ENCODE data around the gene ITPRID2.

DNA sequence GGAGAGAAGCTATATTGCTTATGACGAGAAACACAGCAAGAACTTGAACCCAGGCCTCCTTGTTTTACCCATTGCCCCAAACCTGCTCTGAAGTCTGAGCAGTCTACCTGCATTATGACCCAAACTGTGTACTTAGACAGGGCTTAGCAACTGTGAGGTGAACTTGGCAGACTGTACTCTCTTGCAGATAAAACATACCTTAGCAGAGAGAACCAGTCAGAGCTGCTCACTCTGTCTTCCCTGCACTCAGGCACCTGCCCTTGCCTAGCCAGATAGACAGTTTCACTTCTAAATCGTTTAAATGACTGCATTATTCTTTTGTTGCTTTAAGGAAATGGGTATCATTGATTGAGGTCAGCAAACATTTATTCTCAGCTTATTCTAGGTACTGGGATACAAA is 20.3 kb downstream of the ITPRID2 start:
- TF ChIP-seq, protein P1, sequence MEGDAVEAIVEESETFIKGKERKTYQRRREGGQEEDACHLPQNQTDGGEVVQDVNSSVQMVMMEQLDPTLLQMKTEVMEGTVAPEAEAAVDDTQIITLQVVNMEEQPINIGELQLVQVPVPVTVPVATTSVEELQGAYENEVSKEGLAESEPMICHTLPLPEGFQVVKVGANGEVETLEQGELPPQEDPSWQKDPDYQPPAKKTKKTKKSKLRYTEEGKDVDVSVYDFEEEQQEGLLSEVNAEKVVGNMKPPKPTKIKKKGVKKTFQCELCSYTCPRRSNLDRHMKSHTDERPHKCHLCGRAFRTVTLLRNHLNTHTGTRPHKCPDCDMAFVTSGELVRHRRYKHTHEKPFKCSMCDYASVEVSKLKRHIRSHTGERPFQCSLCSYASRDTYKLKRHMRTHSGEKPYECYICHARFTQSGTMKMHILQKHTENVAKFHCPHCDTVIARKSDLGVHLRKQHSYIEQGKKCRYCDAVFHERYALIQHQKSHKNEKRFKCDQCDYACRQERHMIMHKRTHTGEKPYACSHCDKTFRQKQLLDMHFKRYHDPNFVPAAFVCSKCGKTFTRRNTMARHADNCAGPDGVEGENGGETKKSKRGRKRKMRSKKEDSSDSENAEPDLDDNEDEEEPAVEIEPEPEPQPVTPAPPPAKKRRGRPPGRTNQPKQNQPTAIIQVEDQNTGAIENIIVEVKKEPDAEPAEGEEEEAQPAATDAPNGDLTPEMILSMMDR (conservative IDR thresholded peaks at IDR 0.05; ENCODE audit: low read depth, low read length): no peak
- no peak for TF ChIP-seq POLR2A (IDR thresholded peaks at IDR 0.05; ENCODE audit: low read depth, low read length)
- no peak for TF ChIP-seq MAFK (IDR thresholded peaks at IDR 0.05; ENCODE audit: low read depth, low read length)
- TF ChIP-seq RFX5 (IDR thresholded peaks at IDR 0.05; ENCODE audit: low read depth, low read length): no peak
- TF ChIP-seq MXI1 (IDR thresholded peaks at IDR 0.05; ENCODE audit: borderline replicate concordance, low read depth, low read length): no peak
- TF ChIP-seq, protein P2, sequence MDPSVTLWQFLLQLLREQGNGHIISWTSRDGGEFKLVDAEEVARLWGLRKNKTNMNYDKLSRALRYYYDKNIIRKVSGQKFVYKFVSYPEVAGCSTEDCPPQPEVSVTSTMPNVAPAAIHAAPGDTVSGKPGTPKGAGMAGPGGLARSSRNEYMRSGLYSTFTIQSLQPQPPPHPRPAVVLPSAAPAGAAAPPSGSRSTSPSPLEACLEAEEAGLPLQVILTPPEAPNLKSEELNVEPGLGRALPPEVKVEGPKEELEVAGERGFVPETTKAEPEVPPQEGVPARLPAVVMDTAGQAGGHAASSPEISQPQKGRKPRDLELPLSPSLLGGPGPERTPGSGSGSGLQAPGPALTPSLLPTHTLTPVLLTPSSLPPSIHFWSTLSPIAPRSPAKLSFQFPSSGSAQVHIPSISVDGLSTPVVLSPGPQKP (IDR thresholded peaks at IDR 0.05; ENCODE audit: borderline replicate concordance, low read depth, low read length): no peak
- TF ChIP-seq CHD1 (IDR thresholded peaks at IDR 0.05; ENCODE audit: low read depth, low read length): no peak
- TF ChIP-seq RAD21 (IDR thresholded peaks at IDR 0.05; ENCODE audit: low read length): no peak
- TF ChIP-seq NFE2L2 (IDR thresholded peaks at IDR 0.05; ENCODE audit: low read depth, low read length): no peak
- TF ChIP-seq SMC3 (IDR thresholded peaks at IDR 0.05; ENCODE audit: low read depth, low read length): no peak
- TF ChIP-seq, protein P3, sequence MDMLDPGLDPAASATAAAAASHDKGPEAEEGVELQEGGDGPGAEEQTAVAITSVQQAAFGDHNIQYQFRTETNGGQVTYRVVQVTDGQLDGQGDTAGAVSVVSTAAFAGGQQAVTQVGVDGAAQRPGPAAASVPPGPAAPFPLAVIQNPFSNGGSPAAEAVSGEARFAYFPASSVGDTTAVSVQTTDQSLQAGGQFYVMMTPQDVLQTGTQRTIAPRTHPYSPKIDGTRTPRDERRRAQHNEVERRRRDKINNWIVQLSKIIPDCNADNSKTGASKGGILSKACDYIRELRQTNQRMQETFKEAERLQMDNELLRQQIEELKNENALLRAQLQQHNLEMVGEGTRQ (IDR thresholded peaks at IDR 0.05; ENCODE audit: low read depth, low read length): no peak
- TF ChIP-seq RCOR1 (IDR thresholded peaks at IDR 0.05; ENCODE audit: insufficient replicate concordance, low read length): no peak

Measured in IMR-90 (cell line).